GM12878 (cell line): Measurements from ENCODE around the gene SLC2A4. TPM values are rescaled to one million over a fixed set of nuclear protein-coding genes. Genes with fewer than 3 reads are reported as not detected.

Experiments used
- BACH1 ChIP-seq: fragments of 450-650 bp; IDR thresholded peaks from 2 replicates; pipeline ENCODE4 v1.6.1; 2017; ENCODE audit warnings: mild to moderate bottlenecking, borderline replicate concordance
- BCL11A ChIP-seq: IDR thresholded peaks from 2 replicates; pipeline ENCODE4 v1.6.1; 2011; ENCODE audit warnings: low read depth, low read length
- CBFB ChIP-seq: IDR thresholded peaks from 2 replicates; pipeline ENCODE4 v1.6.1; 2016; ENCODE audit warnings: antibody characterized with exemption, low read depth
- CBX3 ChIP-seq: fragments of 200-600 bp; sonication (generic); IDR thresholded peaks from 2 replicates; pipeline ENCODE4 v1.6.1; 2016; ENCODE audit warnings: low read depth, borderline replicate concordance
- EZH2 ChIP-seq: IDR thresholded peaks from 2 replicates; pipeline ENCODE4 v1.6.1; 2012; ENCODE audit warnings: low read depth, mild to moderate bottlenecking, control low read depth, inconsistent platforms, low read length, borderline replicate concordance; ENCODE audit not compliant: control insufficient read depth
- KAT2A ChIP-seq: conservative IDR thresholded peaks from 2 replicates; pipeline ENCODE4 v1.6.1; 2011; ENCODE audit warnings: low read depth, low read length; ENCODE audit not compliant: control insufficient read depth
- KDM1A ChIP-seq: fragments of 200-600 bp; sonication (generic); IDR thresholded peaks from 2 replicates; pipeline ENCODE4 v1.6.1; 2016; ENCODE audit warnings: borderline replicate concordance
- NFXL1 ChIP-seq: fragments of 450-650 bp; IDR thresholded peaks from 2 replicates; pipeline ENCODE4 v1.6.1; 2017; ENCODE audit warnings: antibody characterized with exemption, mild to moderate bottlenecking, borderline replicate concordance
- NR2C1 ChIP-seq: fragments of 450-650 bp; IDR thresholded peaks from 2 replicates; pipeline ENCODE4 v1.6.1; 2017; ENCODE audit warnings: antibody characterized with exemption, mild to moderate bottlenecking, moderate library complexity
- RAD21 ChIP-seq: IDR thresholded peaks from 2 replicates; pipeline ENCODE4 v1.6.1; 2011; ENCODE audit warnings: mild to moderate bottlenecking, low read depth, low read length, moderate library complexity; ENCODE audit not compliant: insufficient read depth
- TCF12 ChIP-seq: IDR thresholded peaks from 2 replicates; pipeline ENCODE4 v1.6.1; 2011; ENCODE audit warnings: low read depth, mild to moderate bottlenecking, low read length
- WRNIP1 ChIP-seq: IDR thresholded peaks from 2 replicates; pipeline ENCODE4 v1.6.1; 2011; ENCODE audit warnings: low read depth, low read length, improper control_type of control experiment, borderline replicate concordance
- ZNF24 ChIP-seq: fragments of 450-650 bp; IDR thresholded peaks from 2 replicates; pipeline ENCODE4 v1.6.1; 2017; ENCODE audit warnings: antibody characterized with exemption, mild to moderate bottlenecking
- ZNF384 ChIP-seq: IDR thresholded peaks from 2 replicates; pipeline ENCODE4 v1.6.1; 2012; ENCODE audit warnings: low read depth, mild to moderate bottlenecking, low read length, improper control_type of control experiment, borderline replicate concordance
- polyA plus RNA-seq, 11 experiments: library from polyadenylated mRNA; depleted of rRNA in 4 of 11; unstranded in 6 of 11; stranded (reverse) in 5 of 11; fragments of >200 nt; fragmentation: Nextera tagmentation in 4 of 11; fragmentation: Illumina TruSeq in 1 of 11; extraction: Ambion mirVana in 4 of 11; extraction: Trizol in 1 of 11; gene quantifications; 1 replicate in 1 of 11; 2 replicates in 10 of 11; pipeline versions ENCODE4 v1.2.1 to v1.2.3, GENCODE V29; 2011 to 2016; ENCODE audit warnings: inconsistent platforms in 2 of 11, missing spikeins in 2 of 11, low read depth in 1 of 11
- total RNA-seq, 4 experiments: library from RNA; depleted of rRNA in 3 of 4; stranded (reverse); fragments of >200 nt in 3 of 4; fragmentation: Illumina TruSeq in 1 of 4; extraction: Trizol in 1 of 4; gene quantifications; 2 replicates each; pipeline versions ENCODE4 v1.2.1 to v1.2.3, GENCODE V29; 2013 to 2021
- TF ChIP-seq, protein P1 (sequence below): fragments of 450-650 bp; IDR thresholded peaks from 2 replicates; pipeline ENCODE4 v1.6.1; 2017; ENCODE audit warnings: antibody characterized with exemption, mild to moderate bottlenecking, moderate library complexity
- TF ChIP-seq, protein P2 (sequence below): IDR thresholded peaks from 2 replicates; pipeline ENCODE4 v1.6.1; 2012; ENCODE audit warnings: mild to moderate bottlenecking, low read depth, low read length
- TF ChIP-seq, protein P3 (sequence below): IDR thresholded peaks from 2 replicates; pipeline ENCODE4 v1.6.1; 2011; ENCODE audit warnings: borderline replicate concordance, low read depth, mild to moderate bottlenecking, moderate library complexity, low read length; ENCODE audit not compliant: insufficient read depth, poor library complexity, severe bottlenecking
- TF ChIP-seq, protein P4 (sequence below): IDR thresholded peaks from 2 replicates; pipeline ENCODE4 v1.6.1; 2012; ENCODE audit warnings: low read length, inconsistent platforms
- TF ChIP-seq, protein P5 (sequence below): IDR thresholded peaks from 2 replicates; pipeline ENCODE4 v1.6.1; 2011; ENCODE audit warnings: mild to moderate bottlenecking, low read depth, low read length, moderate library complexity; ENCODE audit not compliant: insufficient replicate concordance

SLC2A4 gene
- total and polyA plus RNA-seq, 10 of the 15 experiments (the other 5 are each of a cell fraction or from before 2014, with no cell fraction given) = 0.03 to 0.23 (median 0.04) TPM; not detected in 4

DNA sequence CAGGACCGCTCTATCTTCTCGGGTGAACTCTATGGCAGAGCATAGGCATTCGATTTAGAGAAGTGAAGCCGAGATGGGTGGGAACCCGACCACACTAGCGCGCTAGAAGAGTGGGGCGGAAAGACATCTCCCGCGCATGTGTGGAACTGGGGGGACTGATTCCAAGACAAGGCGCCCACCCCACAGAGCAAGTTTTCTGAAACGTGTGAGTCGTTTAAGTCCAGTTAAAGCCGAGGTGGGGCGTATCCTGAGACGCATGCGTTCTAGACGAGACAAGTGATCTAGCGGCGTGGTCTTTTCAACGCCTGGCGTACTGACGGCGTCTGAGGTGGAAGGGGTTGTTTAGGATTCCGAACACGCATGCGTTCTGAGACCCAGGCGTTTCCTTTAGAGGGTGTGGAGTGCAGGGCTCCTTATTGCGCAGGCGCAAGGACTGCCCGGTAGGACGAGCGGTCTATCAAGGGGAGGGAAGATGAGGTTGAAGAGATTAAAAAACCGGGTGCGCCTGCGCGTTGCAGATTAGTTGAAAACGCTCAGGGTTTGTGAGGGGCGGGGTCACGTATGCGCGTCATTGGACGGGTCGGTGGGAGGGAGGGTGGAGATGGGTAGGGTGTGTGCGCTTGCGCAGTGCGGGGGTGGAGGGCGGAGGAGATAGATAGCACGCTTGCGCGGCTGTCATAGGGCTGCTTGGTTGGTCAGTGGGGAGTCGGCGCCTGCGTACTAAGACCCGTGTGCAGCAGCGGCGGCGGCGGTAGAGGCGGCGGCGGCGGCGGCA is 25.6 kb downstream of the SLC2A4 start, which contains the start of gene EIF5A (continued):
- TF ChIP-seq, protein P1, sequence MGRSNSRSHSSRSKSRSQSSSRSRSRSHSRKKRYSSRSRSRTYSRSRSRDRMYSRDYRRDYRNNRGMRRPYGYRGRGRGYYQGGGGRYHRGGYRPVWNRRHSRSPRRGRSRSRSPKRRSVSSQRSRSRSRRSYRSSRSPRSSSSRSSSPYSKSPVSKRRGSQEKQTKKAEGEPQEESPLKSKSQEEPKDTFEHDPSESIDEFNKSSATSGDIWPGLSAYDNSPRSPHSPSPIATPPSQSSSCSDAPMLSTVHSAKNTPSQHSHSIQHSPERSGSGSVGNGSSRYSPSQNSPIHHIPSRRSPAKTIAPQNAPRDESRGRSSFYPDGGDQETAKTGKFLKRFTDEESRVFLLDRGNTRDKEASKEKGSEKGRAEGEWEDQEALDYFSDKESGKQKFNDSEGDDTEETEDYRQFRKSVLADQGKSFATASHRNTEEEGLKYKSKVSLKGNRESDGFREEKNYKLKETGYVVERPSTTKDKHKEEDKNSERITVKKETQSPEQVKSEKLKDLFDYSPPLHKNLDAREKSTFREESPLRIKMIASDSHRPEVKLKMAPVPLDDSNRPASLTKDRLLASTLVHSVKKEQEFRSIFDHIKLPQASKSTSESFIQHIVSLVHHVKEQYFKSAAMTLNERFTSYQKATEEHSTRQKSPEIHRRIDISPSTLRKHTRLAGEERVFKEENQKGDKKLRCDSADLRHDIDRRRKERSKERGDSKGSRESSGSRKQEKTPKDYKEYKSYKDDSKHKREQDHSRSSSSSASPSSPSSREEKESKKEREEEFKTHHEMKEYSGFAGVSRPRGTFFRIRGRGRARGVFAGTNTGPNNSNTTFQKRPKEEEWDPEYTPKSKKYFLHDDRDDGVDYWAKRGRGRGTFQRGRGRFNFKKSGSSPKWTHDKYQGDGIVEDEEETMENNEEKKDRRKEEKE = no peak
- TF ChIP-seq NR2C1 (peak; percentile 80; the same call in 1 of the 2 replicates), KDM1A (no peak), NFXL1 (no peak), CBX3 (no peak), CBFB (peak; percentile 15), EZH2 (no peak), ZNF24 (no peak; the same call in 1 of the 2 replicates), BCL11A (no peak), KAT2A (no peak), TCF12 (no peak), RAD21 (no peak), WRNIP1 (no peak), BACH1 (peak; percentile 30; the same call in 1 of the 2 replicates), ZNF384 (no peak)
- TF ChIP-seq, protein P2, sequence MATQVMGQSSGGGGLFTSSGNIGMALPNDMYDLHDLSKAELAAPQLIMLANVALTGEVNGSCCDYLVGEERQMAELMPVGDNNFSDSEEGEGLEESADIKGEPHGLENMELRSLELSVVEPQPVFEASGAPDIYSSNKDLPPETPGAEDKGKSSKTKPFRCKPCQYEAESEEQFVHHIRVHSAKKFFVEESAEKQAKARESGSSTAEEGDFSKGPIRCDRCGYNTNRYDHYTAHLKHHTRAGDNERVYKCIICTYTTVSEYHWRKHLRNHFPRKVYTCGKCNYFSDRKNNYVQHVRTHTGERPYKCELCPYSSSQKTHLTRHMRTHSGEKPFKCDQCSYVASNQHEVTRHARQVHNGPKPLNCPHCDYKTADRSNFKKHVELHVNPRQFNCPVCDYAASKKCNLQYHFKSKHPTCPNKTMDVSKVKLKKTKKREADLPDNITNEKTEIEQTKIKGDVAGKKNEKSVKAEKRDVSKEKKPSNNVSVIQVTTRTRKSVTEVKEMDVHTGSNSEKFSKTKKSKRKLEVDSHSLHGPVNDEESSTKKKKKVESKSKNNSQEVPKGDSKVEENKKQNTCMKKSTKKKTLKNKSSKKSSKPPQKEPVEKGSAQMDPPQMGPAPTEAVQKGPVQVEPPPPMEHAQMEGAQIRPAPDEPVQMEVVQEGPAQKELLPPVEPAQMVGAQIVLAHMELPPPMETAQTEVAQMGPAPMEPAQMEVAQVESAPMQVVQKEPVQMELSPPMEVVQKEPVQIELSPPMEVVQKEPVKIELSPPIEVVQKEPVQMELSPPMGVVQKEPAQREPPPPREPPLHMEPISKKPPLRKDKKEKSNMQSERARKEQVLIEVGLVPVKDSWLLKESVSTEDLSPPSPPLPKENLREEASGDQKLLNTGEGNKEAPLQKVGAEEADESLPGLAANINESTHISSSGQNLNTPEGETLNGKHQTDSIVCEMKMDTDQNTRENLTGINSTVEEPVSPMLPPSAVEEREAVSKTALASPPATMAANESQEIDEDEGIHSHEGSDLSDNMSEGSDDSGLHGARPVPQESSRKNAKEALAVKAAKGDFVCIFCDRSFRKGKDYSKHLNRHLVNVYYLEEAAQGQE = no peak
- TF ChIP-seq, protein P3, sequence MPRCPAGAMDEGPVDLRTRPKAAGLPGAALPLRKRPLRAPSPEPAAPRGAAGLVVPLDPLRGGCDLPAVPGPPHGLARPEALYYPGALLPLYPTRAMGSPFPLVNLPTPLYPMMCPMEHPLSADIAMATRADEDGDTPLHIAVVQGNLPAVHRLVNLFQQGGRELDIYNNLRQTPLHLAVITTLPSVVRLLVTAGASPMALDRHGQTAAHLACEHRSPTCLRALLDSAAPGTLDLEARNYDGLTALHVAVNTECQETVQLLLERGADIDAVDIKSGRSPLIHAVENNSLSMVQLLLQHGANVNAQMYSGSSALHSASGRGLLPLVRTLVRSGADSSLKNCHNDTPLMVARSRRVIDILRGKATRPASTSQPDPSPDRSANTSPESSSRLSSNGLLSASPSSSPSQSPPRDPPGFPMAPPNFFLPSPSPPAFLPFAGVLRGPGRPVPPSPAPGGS = no peak
- TF ChIP-seq, protein P4, sequence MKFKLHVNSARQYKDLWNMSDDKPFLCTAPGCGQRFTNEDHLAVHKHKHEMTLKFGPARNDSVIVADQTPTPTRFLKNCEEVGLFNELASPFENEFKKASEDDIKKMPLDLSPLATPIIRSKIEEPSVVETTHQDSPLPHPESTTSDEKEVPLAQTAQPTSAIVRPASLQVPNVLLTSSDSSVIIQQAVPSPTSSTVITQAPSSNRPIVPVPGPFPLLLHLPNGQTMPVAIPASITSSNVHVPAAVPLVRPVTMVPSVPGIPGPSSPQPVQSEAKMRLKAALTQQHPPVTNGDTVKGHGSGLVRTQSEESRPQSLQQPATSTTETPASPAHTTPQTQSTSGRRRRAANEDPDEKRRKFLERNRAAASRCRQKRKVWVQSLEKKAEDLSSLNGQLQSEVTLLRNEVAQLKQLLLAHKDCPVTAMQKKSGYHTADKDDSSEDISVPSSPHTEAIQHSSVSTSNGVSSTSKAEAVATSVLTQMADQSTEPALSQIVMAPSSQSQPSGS = no peak
- TF ChIP-seq, protein P5, sequence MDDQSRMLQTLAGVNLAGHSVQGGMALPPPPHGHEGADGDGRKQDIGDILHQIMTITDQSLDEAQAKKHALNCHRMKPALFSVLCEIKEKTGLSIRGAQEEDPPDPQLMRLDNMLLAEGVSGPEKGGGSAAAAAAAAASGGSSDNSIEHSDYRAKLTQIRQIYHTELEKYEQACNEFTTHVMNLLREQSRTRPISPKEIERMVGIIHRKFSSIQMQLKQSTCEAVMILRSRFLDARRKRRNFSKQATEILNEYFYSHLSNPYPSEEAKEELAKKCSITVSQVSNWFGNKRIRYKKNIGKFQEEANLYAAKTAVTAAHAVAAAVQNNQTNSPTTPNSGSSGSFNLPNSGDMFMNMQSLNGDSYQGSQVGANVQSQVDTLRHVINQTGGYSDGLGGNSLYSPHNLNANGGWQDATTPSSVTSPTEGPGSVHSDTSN = no peak
